ENCODE results near the gene ZNF491. TPM values are rescaled to one million over a fixed set of nuclear protein-coding genes. Genes with fewer than 3 reads are reported as not detected.
A peak's percentile ranks its signal among the peaks of the same experiment; 100 is the strongest.
"Not testable (repeated sequence)": the region's sequence is repeated elsewhere in the genome, so short reads cannot be mapped to it uniquely, and the experiment has no call there.

ZNF491 gene
- total and polyA plus RNA-seq, 9 donors, result 2.2 to 6.5 (median 4.0) TPM

- no peak for TF ChIP-seq EP300 (IDR thresholded peaks at IDR 0.05)
- TF ChIP-seq CTCF (IDR thresholded peaks at IDR 0.05), result no peak
- TF ChIP-seq POLR2A (IDR thresholded peaks at IDR 0.05), result no peak
- peak overlapping the region; percentile 62 for H3K4me3 ChIP-seq
- DNase-seq, result peak in 1 of 5 donors; percentile 15
- intact Hi-C loops (cut with DNase I), result loop anchor here in 1 of 4 donors (5.0 kb wide), 1 partner anchor 344 kb away; the partner anchor contains the start of gene ZNF625
- H3K4me1 ChIP-seq (ENCODE audit: insufficient read depth), result no peaks in the 10 kb centered on the region
- H3K27ac ChIP-seq, result peak overlapping the region in 1 of 2 donors; percentile 70
- no peaks in the 10 kb centered on the region for H3K9me3 ChIP-seq
- H3K27me3 ChIP-seq, result no peaks in the 10 kb centered on the region
- 0 to 2% (median 1%) methylated on average over 6 of the region's 6 CpGs for WGBS, 3 donors
- no peaks in the 10 kb centered on the region for H3K36me3 ChIP-seq
These were observed 15.3 kb downstream of the ZNF491 start for GRCh38 chr19:11813703-11814028.

GRCh38 chr19:11814029-11814699, 15.8 kb downstream of the ZNF491 start, which contains the start of gene ZNF440:
TSS of gene ZNF440 (plus strand) at chr19:11814273. CDS start at chr19:11814448, 175 bp downstream.
- no peaks in the 10 kb centered on the region for H3K4me1 ChIP-seq (ENCODE audit: insufficient read depth)
- intact Hi-C loops (cut with DNase I), result loop anchor here in 1 of 4 donors (5.0 kb wide), 1 partner anchor 343 kb away; the partner anchor contains the start of gene ZNF625
- WGBS, 3 donors, result 0 to 1% (median 0%) methylated on average over 47 to 55 of the region's 55 CpGs
- H3K27ac ChIP-seq, result peak within 1 kb of the TSS; percentile 5 to 70
- DNase-seq, result peak; percentile 93 to 97 (median 95)
- H3K27me3 ChIP-seq, result no peaks in the 10 kb centered on the region
- H3K36me3 ChIP-seq, result no peaks in the 10 kb centered on the region
- peak; percentile 67 for TF ChIP-seq POLR2A (IDR thresholded peaks at IDR 0.05)
- TF ChIP-seq CTCF (IDR thresholded peaks at IDR 0.05), result no peak
- no peak for TF ChIP-seq EP300 (IDR thresholded peaks at IDR 0.05)
- H3K9me3 ChIP-seq, result no peaks in the 10 kb centered on the region
- H3K4me3 ChIP-seq, result peak within 1 kb of the TSS; percentile 62

- no peaks in the 10 kb centered on the region for H3K9me3 ChIP-seq
- peak overlapping the region; percentile 62 for H3K4me3 ChIP-seq
- H3K36me3 ChIP-seq, result no peaks in the 10 kb centered on the region
- intact Hi-C loops (cut with DNase I), result loop anchor here in 1 of 4 donors (5.0 kb wide), 1 partner anchor 343 kb away; the partner anchor contains the start of gene ZNF625
- peak overlapping the region in 1 of 2 donors; percentile 70 for H3K27ac ChIP-seq
- no peaks in the 10 kb centered on the region for H3K27me3 ChIP-seq
- no peak for DNase-seq
- TF ChIP-seq POLR2A (IDR thresholded peaks at IDR 0.05), result no peak
- TF ChIP-seq EP300 (IDR thresholded peaks at IDR 0.05), result no peak
- no peaks in the 10 kb centered on the region for H3K4me1 ChIP-seq (ENCODE audit: insufficient read depth)
- WGBS, 3 donors, result 8 to 15% (median 9%) methylated on average over 13 of the region's 13 CpGs
These were observed 16.3 kb downstream of the ZNF491 start for GRCh38 chr19:11814700-11815035.

- TF ChIP-seq EP300 (IDR thresholded peaks at IDR 0.05) (no peak), CTCF (IDR thresholded peaks at IDR 0.05) (no peak), POLR2A (IDR thresholded peaks at IDR 0.05) (no peak)
- no peak for DNase-seq
- H3K4me1 ChIP-seq (ENCODE audit: insufficient read depth), result no peaks in the 10 kb centered on the region
- no peaks in the 10 kb centered on the region for H3K9me3 ChIP-seq
- no peaks in the 10 kb centered on the region for H3K36me3 ChIP-seq
- no peak overlapping the region for H3K4me3 ChIP-seq
- no peaks in the 10 kb centered on the region for H3K27me3 ChIP-seq
- intact Hi-C loops (cut with DNase I), result no loop called here
- no peak overlapping the region for H3K27ac ChIP-seq
- WGBS, 3 donors, result 63 to 94% (median 93%) methylated on average over 5 of the region's 5 CpGs
These were observed 23.3 kb downstream of the ZNF491 start for GRCh38 chr19:11821474-11822109.

- H3K27ac ChIP-seq; H3K36me3 ChIP-seq; H3K27me3 ChIP-seq; H3K4me3 ChIP-seq; intact Hi-C loops (cut with DNase I); H3K4me1 ChIP-seq (ENCODE audit: insufficient read depth); DNase-seq: not testable (repeated sequence)
- H3K9me3 ChIP-seq, result peaks cover 4 to 18% of the 10 kb centered on the region in 2 donors
- WGBS, 3 donors, result 92 to 96% (median 92%) methylated on average over 7 of the region's 7 CpGs
These were observed 30.9 kb downstream of the ZNF491 start for GRCh38 chr19:11828957-11829876.

Measured in ovary (tissue), 9 donors.